ENCODE measurements around the gene CDC73.

GRCh38 chr1:193109619-193110018 lies 12.2 kb upstream of the CDC73 start:
- no peak for TF ChIP-seq CTCF (optimal IDR thresholded peaks at IDR 0.05 in 1 of 3, IDR thresholded peaks at IDR 0.05 in 1 of 3, conservative IDR thresholded peaks at IDR 0.05 in 1 of 3; ENCODE audit: extremely low read depth in 1 of 3, insufficient read depth in 2 of 3, low read length in 3 of 3)
- TF ChIP-seq EZH2 (IDR thresholded peaks at IDR 0.05; ENCODE audit: low read length): no peak

All from keratinocyte (primary cell).